Effector memory CD4-positive, alpha-beta T cell (primary cell): ENCODE results near the gene ADAMTS14.

Experiments used
- DNase-seq, 3 donors: peaks; one replicate each; pipeline ENCODE4 v3.0.0-alpha.2; 2020
- H3K27ac ChIP-seq: 2 replicates; pipeline ENCODE4 v1.7.0; 2013; ENCODE audit warnings: mild to moderate bottlenecking, low read length, moderate library complexity; ENCODE audit not compliant: insufficient read depth, poor library complexity, severe bottlenecking
- H3K27me3 ChIP-seq: replicated peaks from 2 replicates; pipeline ENCODE4 v1.7.0; 2013; ENCODE audit warnings: mild to moderate bottlenecking, low read length; ENCODE audit not compliant: insufficient read depth, control insufficient read depth, poor library complexity, severe bottlenecking
- H3K36me3 ChIP-seq: 2 replicates; pipeline ENCODE4 v1.7.0; 2013; ENCODE audit warnings: mild to moderate bottlenecking, low read length, moderate library complexity; ENCODE audit not compliant: control insufficient read depth, insufficient read depth
- H3K4me1 ChIP-seq: 2 replicates; pipeline ENCODE4 v1.7.0; 2013; ENCODE audit warnings: low read length, mild to moderate bottlenecking; ENCODE audit not compliant: control insufficient read depth, insufficient read depth, poor library complexity, severe bottlenecking
- H3K4me3 ChIP-seq: 2 replicates; pipeline ENCODE4 v1.7.0; 2013; ENCODE audit warnings: low read length, low read depth, mild to moderate bottlenecking; ENCODE audit not compliant: insufficient read depth, poor library complexity, severe bottlenecking
- H3K9me3 ChIP-seq: 2 replicates; pipeline ENCODE4 v1.7.0; 2013; ENCODE audit warnings: mild to moderate bottlenecking, low read length, moderate library complexity; ENCODE audit not compliant: control insufficient read depth

Gene ADAMTS14

GRCh38 chr10:70757856-70758255, 85.5 kb downstream of the ADAMTS14 start:
- no peaks in the 10 kb centered on the region for H3K4me1 ChIP-seq
- H3K36me3 ChIP-seq = no peaks in the 10 kb centered on the region
- H3K27me3 ChIP-seq = no peaks in the 10 kb centered on the region
- H3K9me3 ChIP-seq = no peaks in the 10 kb centered on the region
- no peak overlapping the region for H3K27ac ChIP-seq
- no peak overlapping the region for H3K4me3 ChIP-seq
- DNase-seq = no peak

GRCh38 chr10:70758757-70759514, 86.6 kb downstream of the ADAMTS14 start:
- Histone ChIP-seq H3K4me3 (no peak overlapping the region), H3K27ac (no peak overlapping the region), H3K36me3 (no peaks in the 10 kb centered on the region), H3K4me1 (no peaks in the 10 kb centered on the region), H3K27me3 (no peaks in the 10 kb centered on the region), H3K9me3 (no peaks in the 10 kb centered on the region)
- DNase-seq = peak; percentile 13 to 42 (median 19)

DNA sequence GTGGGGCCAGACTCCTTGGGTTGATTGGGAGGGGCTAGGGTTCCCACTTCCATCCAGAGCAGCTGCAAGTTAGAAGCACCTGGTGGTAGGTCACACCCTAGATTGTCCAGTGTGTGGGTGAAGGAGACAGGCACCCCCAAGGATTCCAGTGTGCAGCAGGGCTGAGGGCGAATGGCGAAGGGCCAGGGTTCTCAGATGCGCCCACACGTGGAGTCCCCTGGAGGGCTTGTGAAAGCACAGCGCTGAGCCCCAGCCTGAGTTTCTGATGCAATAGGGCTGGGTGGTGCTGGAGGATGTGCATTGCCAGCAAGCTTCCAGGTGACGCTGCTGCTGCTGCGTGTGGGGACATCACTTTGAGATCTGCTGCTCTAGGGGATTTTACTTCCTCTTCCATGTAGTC, 87.5 kb downstream of the ADAMTS14 start:
- no peak overlapping the region for H3K4me3 ChIP-seq
- H3K27me3 ChIP-seq = no peaks in the 10 kb centered on the region
- no peaks in the 10 kb centered on the region for H3K9me3 ChIP-seq
- no peak for DNase-seq
- no peaks in the 10 kb centered on the region for H3K4me1 ChIP-seq
- no peak overlapping the region for H3K27ac ChIP-seq
- H3K36me3 ChIP-seq = no peaks in the 10 kb centered on the region

- DNase-seq = no peak
- no peak overlapping the region for H3K4me3 ChIP-seq
- H3K27me3 ChIP-seq = no peaks in the 10 kb centered on the region
- H3K9me3 ChIP-seq = no peaks in the 10 kb centered on the region
- H3K27ac ChIP-seq = no peak overlapping the region
- H3K36me3 ChIP-seq = no peaks in the 10 kb centered on the region
- no peaks in the 10 kb centered on the region for H3K4me1 ChIP-seq
These were observed 88.0 kb downstream of the ADAMTS14 start for GRCh38 chr10:70760271-70760787.

DNA sequence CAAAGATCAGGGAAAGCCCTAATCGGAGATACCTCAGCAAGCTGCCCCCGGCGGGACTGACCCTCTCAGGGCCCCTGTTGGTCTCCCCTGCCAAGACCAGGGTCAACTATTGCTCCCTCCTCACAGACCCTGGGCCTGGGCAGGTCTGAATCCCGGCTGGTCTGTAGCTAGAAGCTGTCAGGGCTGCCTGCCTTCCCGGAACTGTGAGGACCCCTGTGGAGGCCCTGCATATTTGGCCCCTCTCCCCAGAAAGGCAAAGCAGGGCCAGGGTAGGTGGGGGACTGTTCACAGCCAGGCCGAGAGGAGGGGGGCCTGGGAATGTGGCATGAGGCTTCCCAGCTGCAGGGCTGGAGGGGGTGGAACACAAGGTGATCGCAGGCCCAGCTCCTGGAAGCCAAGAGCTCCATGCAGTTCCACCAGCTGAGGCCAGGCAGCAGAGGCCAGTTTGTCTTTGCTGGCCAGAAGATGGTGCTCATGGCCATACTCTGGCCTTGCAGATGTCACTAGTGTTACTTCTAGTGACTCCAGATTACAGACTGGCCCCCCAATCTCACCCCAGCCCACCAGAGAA, 88.8 kb downstream of the ADAMTS14 start:
- H3K27ac ChIP-seq = no peak overlapping the region
- H3K9me3 ChIP-seq = no peaks in the 10 kb centered on the region
- no peak for DNase-seq

GRCh38 chr10:70761727-70762350, 89.5 kb downstream of the ADAMTS14 start:
- DNase-seq = no peak

More for the DNA sequence above, 88.8 kb downstream of the ADAMTS14 start:
- Histone ChIP-seq H3K27me3 (no peaks in the 10 kb centered on the region), H3K4me1 (no peaks in the 10 kb centered on the region), H3K36me3 (no peaks in the 10 kb centered on the region), H3K4me3 (no peak overlapping the region)

GRCh38 chr10:70762441-70763175, 90.3 kb downstream of the ADAMTS14 start:
- Histone ChIP-seq H3K36me3 (no peaks in the 10 kb centered on the region), H3K4me3 (no peak overlapping the region), H3K9me3 (no peaks in the 10 kb centered on the region), H3K27ac (no peak overlapping the region), H3K27me3 (no peaks in the 10 kb centered on the region), H3K4me1 (no peaks in the 10 kb centered on the region)
- no peak for DNase-seq

More at GRCh38 chr10:70761727-70762350, 89.5 kb downstream of the ADAMTS14 start:
- Histone ChIP-seq H3K36me3 (no peaks in the 10 kb centered on the region), H3K4me1 (no peaks in the 10 kb centered on the region), H3K4me3 (no peak overlapping the region), H3K9me3 (no peaks in the 10 kb centered on the region), H3K27ac (no peak overlapping the region), H3K27me3 (no peaks in the 10 kb centered on the region)

DNA sequence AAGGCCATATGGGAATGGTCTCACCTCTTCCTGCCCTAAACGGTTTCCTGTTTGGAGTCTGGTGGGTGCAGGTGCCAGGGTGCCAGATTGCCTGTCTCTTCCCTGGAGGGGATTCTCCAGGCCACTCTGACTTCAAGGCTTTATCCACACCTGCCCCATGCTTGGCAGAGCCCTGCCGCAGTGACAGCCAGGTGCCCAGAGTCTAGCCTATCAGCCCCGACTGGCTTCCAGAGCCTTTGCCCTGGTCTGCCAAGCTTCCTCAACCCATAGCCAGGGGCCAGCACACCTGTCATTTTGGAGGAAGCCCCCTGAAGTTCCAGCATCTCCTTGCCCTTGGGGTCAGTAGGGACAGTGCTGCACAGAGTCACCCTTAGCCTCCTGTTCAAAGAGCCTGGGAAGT, 91.3 kb downstream of the ADAMTS14 start:
- DNase-seq = no peak
- Histone ChIP-seq H3K9me3 (no peaks in the 10 kb centered on the region), H3K4me3 (no peak overlapping the region), H3K4me1 (no peaks in the 10 kb centered on the region), H3K27me3 (no peaks in the 10 kb centered on the region), H3K27ac (no peak overlapping the region), H3K36me3 (no peaks in the 10 kb centered on the region)

GRCh38 chr10:70765794-70766594, 93.7 kb downstream of the ADAMTS14 start:
- H3K9me3 ChIP-seq = no peaks in the 10 kb centered on the region
- H3K27me3 ChIP-seq = no peaks in the 10 kb centered on the region
- H3K27ac ChIP-seq = no peak overlapping the region
- H3K36me3 ChIP-seq = no peaks in the 10 kb centered on the region
- DNase-seq = no peak
- no peak overlapping the region for H3K4me3 ChIP-seq
- H3K4me1 ChIP-seq = no peaks in the 10 kb centered on the region
